ENCODE measurements around the gene COG3.

COG3 gene

GRCh38 chr13:45545686-45546409 is 81.1 kb downstream of the COG3 start:
- DNase-seq (ENCODE audit: low read depth in 2 of 2) = no peak

- no peak for DNase-seq (ENCODE audit: low read depth in 2 of 2)
Measured at GRCh38 chr13:45546410-45546765, 81.6 kb downstream of the COG3 start.

- DNase-seq (ENCODE audit: low read depth in 2 of 2) = no peak
Measured at GRCh38 chr13:45548281-45548680, 83.5 kb downstream of the COG3 start.

GRCh38 chr13:45554604-45555109 is 89.9 kb downstream of the COG3 start:
- DNase-seq (ENCODE audit: low read depth in 2 of 2) = no peak

- no peak for DNase-seq (ENCODE audit: low read depth in 2 of 2)
Measured at GRCh38 chr13:45564133-45564776, 99.5 kb downstream of the COG3 start.

GRCh38 chr13:45565331-45565730 is 100.6 kb downstream of the COG3 start:
- DNase-seq (ENCODE audit: low read depth in 2 of 2) = no peak

- no peak for DNase-seq (ENCODE audit: low read depth in 2 of 2)
Measured at GRCh38 chr13:45575146-45575829, 110.5 kb downstream of the COG3 start.

- DNase-seq (ENCODE audit: low read depth in 2 of 2) = no peak
Measured at GRCh38 chr13:45575830-45576180, 111.1 kb downstream of the COG3 start.

GRCh38 chr13:45576466-45576865 is 111.7 kb downstream of the COG3 start:
- DNase-seq (ENCODE audit: low read depth in 2 of 2) = no peak

GRCh38 chr13:45582408-45583076 is 117.8 kb downstream of the COG3 start:
- no peak for DNase-seq (ENCODE audit: low read depth in 2 of 2)

- no peak for DNase-seq (ENCODE audit: low read depth in 2 of 2)
Measured at GRCh38 chr13:45584816-45585215, 120.1 kb downstream of the COG3 start.
